ENCODE results near the gene RAB11FIP4. TPM values are rescaled to one million over a fixed set of nuclear protein-coding genes. Genes with fewer than 3 reads are reported as not detected.
A peak's percentile ranks its signal among the peaks of the same experiment; 100 is the strongest.

The RAB11FIP4 gene
- polyA plus RNA-seq, 1 of the 3 experiments (the other 2 are of a cell fraction) = 9.4 TPM

GRCh38 chr17:31583772-31584356 is 192.4 kb downstream of the RAB11FIP4 start (continued):
- TF ChIP-seq GATA2 (CRISPR knock-in tag; IDR thresholded peaks at IDR 0.05) = no peak
- TF ChIP-seq EZH2phosphoT487 (IDR thresholded peaks at IDR 0.05; ENCODE audit: borderline replicate concordance, low read depth) = no peak
- no peak for TF ChIP-seq YY1 (IDR thresholded peaks at IDR 0.05; ENCODE audit: low read depth)
- TF ChIP-seq REST (IDR thresholded peaks at IDR 0.05; ENCODE audit: low read depth, low read length) = no peak

- Histone ChIP-seq H3F3A (replicated peaks; ENCODE audit: insufficient read depth) (peaks cover 33% of the 10 kb centered on the region), H4K20me1 (ENCODE audit: insufficient read depth) (no peaks in the 10 kb centered on the region), H3K27ac (ENCODE audit: low read depth in 2 of 2, low read length in 1 of 2) (0 out of 4 replicates have a peak overlapping the region, but pooled peaks of 1 of the 2 experiments have one; percentile 2), H2AFZ (ENCODE audit: low read depth) (no peak overlapping the region), H3K9ac (no peak overlapping the region), H3K9me2 (no peaks in the 10 kb centered on the region), H3K4me3 (ENCODE audit: low read depth in 2 of 2, low read length in 1 of 2) (no peak overlapping the region), H3K4me1 (ENCODE audit: control insufficient read depth in 1 of 2, insufficient read depth in 2 of 2, low read depth in 1 of 2, low read length in 1 of 2) (peaks cover 26 to 30% of the 10 kb centered on the region in 2 experiments; a peak in 3 of 4 replicates), H3K36me3 (replicated peaks in 1 of 2; ENCODE audit: control insufficient read depth in 1 of 2, insufficient read depth in 2 of 2, low read length in 1 of 2) (peaks cover 0 to 7% of the 10 kb centered on the region in 2 experiments), H3K27me3 (ENCODE audit: insufficient read depth) (no peaks in the 10 kb centered on the region), H3K79me2 (ENCODE audit: insufficient read depth) (no peaks in the 10 kb centered on the region; the same call in 1 of the 2 replicates), H3K9me3 (no peaks in the 10 kb centered on the region), H3K4me2 (no peak overlapping the region)
- ChIA-PET CTCF (interaction anchor here (0.5 to 1.4 kb wide), 4 partner anchors 24 to 258 kb away, joined by 3 to 5 read pairs (median 4); no protein-coding TSS in a partner anchor), POLR2A (no interaction called here)
- DNase-seq = no peak
- TF ChIP-seq SIN3A (IDR thresholded peaks at IDR 0.05; ENCODE audit: borderline replicate concordance, low read depth, low read length) = no peak
- TF ChIP-seq USF1 (IDR thresholded peaks at IDR 0.05; ENCODE audit: borderline replicate concordance, low read depth) = peak; percentile 52; the same call in 1 of the 2 replicates
- 92% methylated on average over 5 of the region's 6 CpGs for WGBS (ENCODE audit: low lambda C conversion rate)
Measured at GRCh38 chr17:31584438-31585279, 193.2 kb downstream of the RAB11FIP4 start.

GRCh38 chr17:31585280-31585630 is 193.8 kb downstream of the RAB11FIP4 start:
- no peak overlapping the region for H3K9ac ChIP-seq
- no peaks in the 10 kb centered on the region; the same call in 1 of the 2 replicates for H3K79me2 ChIP-seq (ENCODE audit: insufficient read depth)
- no peak overlapping the region for H2AFZ ChIP-seq (ENCODE audit: low read depth)
- ChIA-PET CTCF (interaction anchor here (0.5 to 1.4 kb wide), 3 partner anchors 24 to 257 kb away, joined by 3 to 4 read pairs (median 4); no protein-coding TSS in a partner anchor), POLR2A (no interaction called here)
- H3K4me3 ChIP-seq (ENCODE audit: low read depth in 2 of 2, low read length in 1 of 2) = no peak overlapping the region
- no peak for DNase-seq
- H3K4me1 ChIP-seq (ENCODE audit: control insufficient read depth in 1 of 2, insufficient read depth in 2 of 2, low read depth in 1 of 2, low read length in 1 of 2) = peaks cover 24% of the 10 kb centered on the region in 2 experiments; a peak in 3 of 4 replicates
- H3K4me2 ChIP-seq = no peak overlapping the region
- no peaks in the 10 kb centered on the region for H3K9me3 ChIP-seq
- H3K27me3 ChIP-seq (ENCODE audit: insufficient read depth) = no peaks in the 10 kb centered on the region
- H4K20me1 ChIP-seq (ENCODE audit: insufficient read depth) = no peaks in the 10 kb centered on the region
- no peak overlapping the region for H3K27ac ChIP-seq (ENCODE audit: low read depth in 2 of 2, low read length in 1 of 2)
- peaks cover 27% of the 10 kb centered on the region for H3F3A ChIP-seq (replicated peaks; ENCODE audit: insufficient read depth)
- TF ChIP-seq EZH2phosphoT487 (IDR thresholded peaks at IDR 0.05; ENCODE audit: borderline replicate concordance, low read depth) (no peak), ELF1 (IDR thresholded peaks at IDR 0.05) (no peak), SMC3 (IDR thresholded peaks at IDR 0.05; ENCODE audit: low read depth, low read length) (no peak), CTCF (IDR thresholded peaks at IDR 0.05) (no peak)
- 88% methylated on average over 4 of the region's 6 CpGs for WGBS (ENCODE audit: low lambda C conversion rate)
- peaks cover 2 to 7% of the 10 kb centered on the region in 2 experiments for H3K36me3 ChIP-seq (replicated peaks in 1 of 2; ENCODE audit: control insufficient read depth in 1 of 2, insufficient read depth in 2 of 2, low read length in 1 of 2)
- no peaks in the 10 kb centered on the region for H3K9me2 ChIP-seq
